ENCODE data around the gene AGT.

GRCh38 chr1:230715510-230715909, 1.6 kb upstream of the AGT start:
- TF ChIP-seq POLR2AphosphoS5 (IDR thresholded peaks at IDR 0.05; ENCODE audit: low read depth) (no peak), REST (IDR thresholded peaks at IDR 0.05; ENCODE audit: insufficient replicate concordance, low read depth) (no peak)
- TF ChIP-seq, protein P1, sequence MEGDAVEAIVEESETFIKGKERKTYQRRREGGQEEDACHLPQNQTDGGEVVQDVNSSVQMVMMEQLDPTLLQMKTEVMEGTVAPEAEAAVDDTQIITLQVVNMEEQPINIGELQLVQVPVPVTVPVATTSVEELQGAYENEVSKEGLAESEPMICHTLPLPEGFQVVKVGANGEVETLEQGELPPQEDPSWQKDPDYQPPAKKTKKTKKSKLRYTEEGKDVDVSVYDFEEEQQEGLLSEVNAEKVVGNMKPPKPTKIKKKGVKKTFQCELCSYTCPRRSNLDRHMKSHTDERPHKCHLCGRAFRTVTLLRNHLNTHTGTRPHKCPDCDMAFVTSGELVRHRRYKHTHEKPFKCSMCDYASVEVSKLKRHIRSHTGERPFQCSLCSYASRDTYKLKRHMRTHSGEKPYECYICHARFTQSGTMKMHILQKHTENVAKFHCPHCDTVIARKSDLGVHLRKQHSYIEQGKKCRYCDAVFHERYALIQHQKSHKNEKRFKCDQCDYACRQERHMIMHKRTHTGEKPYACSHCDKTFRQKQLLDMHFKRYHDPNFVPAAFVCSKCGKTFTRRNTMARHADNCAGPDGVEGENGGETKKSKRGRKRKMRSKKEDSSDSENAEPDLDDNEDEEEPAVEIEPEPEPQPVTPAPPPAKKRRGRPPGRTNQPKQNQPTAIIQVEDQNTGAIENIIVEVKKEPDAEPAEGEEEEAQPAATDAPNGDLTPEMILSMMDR (IDR thresholded peaks at IDR 0.05; ENCODE audit: insufficient read depth, low read length), result no peak

All from HL-60 (cell line).